K562 (cell line): ENCODE measurements around the gene LRP3. TPM values are rescaled to one million over a fixed set of nuclear protein-coding genes. Genes with fewer than 3 reads are reported as not detected.

ENCODE experiments used
- ATAC-seq: fragments of 200-7000 bp; cut with Tn5 transposase; 3 replicates; pipeline ENCODE4 v1.9.1; 2020; ENCODE audit warnings: moderate library complexity
- BruUV-seq: library from RNA; stranded (reverse); fragments of 400-500 nt; replicated peaks from 2 replicates; lab custom pipeline; 2021; lab: Mats Ljungman, UMichigan
- CTCF ChIA-PET: fragments of 300-600 bp; formaldehyde crosslinking; extraction: SDS; loops from one replicate; lab custom pipeline; 2021; ENCODE audit warnings: low intra/inter-chr PET ratio; lab: Yijun Ruan, JAX
- POLR2A ChIA-PET: fragments of 300-600, 350-650 bp; sonication (Branson Sonifier 250); formaldehyde crosslinking; extraction: SDS; loops from one replicate; lab custom pipeline; 2021; ENCODE audit warnings: antibody characterized with exemption, inconsistent platforms; lab: Yijun Ruan, JAX
- DNase-seq, 4 experiments: peaks; one replicate each; pipeline versions ENCODE4 v3.0.0 to v3.0.0-alpha.2; 2011 to 2018; ENCODE audit warnings: low spot score in 3 of 4, mixed read lengths in 3 of 4; ENCODE audit errors: extremely low read depth in 1 of 4
- FAIRE-seq: peaks from 2 replicates; lab custom pipeline; 2011; peaks lifted over from hg19 to GRCh38; lab: Jason Lieb, UNC
- H2AFZ ChIP-seq: 2 replicates; pipeline ENCODE4 v1.6.0; 2011; ENCODE audit warnings: low read depth, low read length, control low read depth, inconsistent platforms
- H3K27ac ChIP-seq: fragments of 200-600 bp; 3 replicates; pipeline ENCODE4 v1.8.0; 2011; ENCODE audit warnings: low read depth, mild to moderate bottlenecking, control low read depth, inconsistent platforms, low read length, moderate library complexity, mixed read lengths; ENCODE audit errors: extremely low read depth
- H3K27me3 ChIP-seq, 2 experiments: fragments of 300-600 bp in 1 of 2; 2 replicates in 1 of 2; 3 replicates in 1 of 2; pipeline versions ENCODE4 v1.6.0 to v1.8.0; 2011; ENCODE audit warnings: inconsistent platforms in 2 of 2, low read length in 2 of 2, mild to moderate bottlenecking in 1 of 2, mixed read lengths in 1 of 2, moderate library complexity in 1 of 2; ENCODE audit not compliant: control insufficient read depth in 2 of 2, insufficient read depth in 2 of 2
- H3K36me3 ChIP-seq: fragments of 300-600 bp; 3 replicates; pipeline ENCODE4 v1.8.0; 2011; ENCODE audit warnings: mild to moderate bottlenecking, low read length, inconsistent platforms; ENCODE audit not compliant: control insufficient read depth, insufficient read depth
- H3K4me1 ChIP-seq, 2 experiments: fragments of 200-600 bp in 1 of 2; replicated peaks in 1 of 2; 2 replicates in 1 of 2; 3 replicates in 1 of 2; pipeline versions ENCODE4 v1.5.1 to v1.8.0; 2011; ENCODE audit warnings: inconsistent platforms in 2 of 2, low read length in 2 of 2, mild to moderate bottlenecking in 1 of 2, mixed read lengths in 1 of 2, moderate library complexity in 1 of 2; ENCODE audit not compliant: control insufficient read depth in 2 of 2, insufficient read depth in 2 of 2
- H3K4me2 ChIP-seq: 2 replicates; pipeline ENCODE4 v1.6.1; 2011; ENCODE audit warnings: low read length, control low read depth, inconsistent platforms, mixed read lengths; ENCODE audit not compliant: insufficient read depth
- H3K4me3 ChIP-seq: fragments of 200-600 bp; sonication (generic), shearing (Covaris generic); 2 replicates; pipeline ENCODE4 v1.5.1; 2016; ENCODE audit warnings: control low read depth, inconsistent platforms
- H3K79me2 ChIP-seq: fragments of 200-600 bp; 3 replicates; pipeline ENCODE4 v1.8.0; 2011; ENCODE audit warnings: low read length, inconsistent platforms; ENCODE audit not compliant: control insufficient read depth, insufficient read depth
- H3K9ac ChIP-seq, 2 experiments: 2 replicates each; pipeline versions ENCODE4 v1.6.0 to v1.6.1; 2011; ENCODE audit warnings: low read depth in 2 of 2, low read length in 2 of 2, control low read depth in 1 of 2, inconsistent platforms in 1 of 2, mild to moderate bottlenecking in 1 of 2, mixed read lengths in 1 of 2; ENCODE audit not compliant: insufficient read depth in 1 of 2
- H3K9me1 ChIP-seq: one replicate; pipeline ENCODE4 v1.6.0; 2011; ENCODE audit warnings: inconsistent platforms, mild to moderate bottlenecking, low read length, moderate library complexity; ENCODE audit not compliant: control insufficient read depth, insufficient read depth
- H3K9me3 ChIP-seq: replicated peaks from 2 replicates; pipeline ENCODE4 v1.5.1; 2011; ENCODE audit warnings: low read depth, low read length, inconsistent platforms; ENCODE audit not compliant: control insufficient read depth, insufficient read depth
- H4K20me1 ChIP-seq: replicated peaks from 2 replicates; pipeline ENCODE4 v1.6.1; 2011; ENCODE audit warnings: low read length, inconsistent platforms, mixed read lengths; ENCODE audit not compliant: control insufficient read depth, insufficient read depth
- ELF4 ChIP-seq: fragments of 450-650 bp; formaldehyde crosslinking; IDR thresholded peaks from 2 replicates; pipeline ENCODE4 v1.4.0; 2022; ENCODE audit warnings: missing genetic modification characterization
- FOXJ3 ChIP-seq: sonication (generic); formaldehyde crosslinking; IDR thresholded peaks from 2 replicates; pipeline ENCODE4 v1.4.0; 2020; ENCODE audit warnings: mild to moderate bottlenecking, missing genetic modification reagents
- FOXM1 ChIP-seq, 2 experiments: fragments of 450-650 bp in 1 of 2; sonication (generic) in 1 of 2; formaldehyde crosslinking in 1 of 2; IDR thresholded peaks; 2 replicates each; pipeline versions ENCODE4 v1.6.1 to v1.9.0; 2017 to 2022; ENCODE audit warnings: low read depth in 2 of 2, mild to moderate bottlenecking in 2 of 2, missing genetic modification reagents in 1 of 2, moderate library complexity in 1 of 2
- HLTF ChIP-seq: fragments of 450-650 bp; IDR thresholded peaks from 2 replicates; pipeline ENCODE4 v1.6.1; 2016
- MYC ChIP-seq, 2 experiments: fragments of 250-450 bp in 1 of 2; sonication (Bioruptor Pico) in 1 of 2; IDR thresholded peaks; 2 replicates each; pipeline versions ENCODE4 v1.5.1 to v1.6.1; 2012 to 2021; ENCODE audit warnings: low read depth in 2 of 2, borderline replicate concordance in 1 of 2, improper control_type of control experiment in 1 of 2, low read length in 1 of 2, mild to moderate bottlenecking in 1 of 2, moderate library complexity in 1 of 2
- TEAD2 ChIP-seq: fragments of 450-650 bp; IDR thresholded peaks from 2 replicates; pipeline ENCODE4 v1.6.1; 2016; ENCODE audit warnings: missing genetic modification characterization, control low read depth, missing compliant biosample characterization
- XRCC4 ChIP-seq: IDR thresholded peaks from one replicate; pipeline ENCODE4 v1.6.1; 2011; ENCODE audit not compliant: insufficient read depth, insufficient read length; ENCODE audit errors: extremely low read depth
- ZNF143 ChIP-seq: sonication (generic); formaldehyde crosslinking; IDR thresholded peaks from 2 replicates; pipeline ENCODE4 v1.9.0; 2022; ENCODE audit warnings: mild to moderate bottlenecking, missing genetic modification reagents
- WGBS: fragments of 100-300 bp; shearing (Covaris generic); methylation state at CpG from one replicate; pipeline ENCODE4 v1.1.6; 2016; ENCODE audit warnings: low coverage, mixed read lengths; ENCODE audit not compliant: insufficient coverage; ENCODE audit errors: missing lambda C conversion rate; 5-methylcytosine and 5-hydroxymethylcytosine counted together
- in situ Hi-C: fragments of 300-500 bp; cut with MboI; formaldehyde crosslinking; loops from 4 replicates; pipeline ENCODE4 v1.15.0; 2018; ENCODE audit warnings: inconsistent platforms, mixed read lengths
- intact Hi-C: fragments of 100-400 bp; cut with micrococcal nuclease; formaldehyde crosslinking; loops from 2 replicates; pipeline ENCODE4 v1.14.2; 2022
- polyA plus RNA-seq, 8 experiments: library from polyadenylated mRNA; depleted of rRNA in 4 of 8; stranded (reverse) in 5 of 8; unstranded in 3 of 8; fragments of >200 nt; fragmentation: Nextera tagmentation in 2 of 8; fragmentation: Illumina TruSeq in 1 of 8; extraction: Ambion mirVana in 2 of 8; extraction: Trizol in 1 of 8; gene quantifications; 2 replicates each; pipeline versions ENCODE4 v1.2.1 to v1.2.3, GENCODE V29; 2011 to 2014; ENCODE audit warnings: inconsistent platforms in 1 of 8, missing spikeins in 1 of 8
- total RNA-seq, 7 experiments: library from RNA; depleted of rRNA in 6 of 7; stranded (reverse); fragments of >200 nt in 6 of 7; fragmentation: Illumina TruSeq in 2 of 7; extraction: Trizol in 2 of 7; gene quantifications; 2 replicates each; pipeline versions ENCODE4 v1.2.1 to v1.2.3, GENCODE V29; 2011 to 2021; ENCODE audit warnings: low replicate concordance in 1 of 7
- TF ChIP-seq, protein P1 (sequence below): fragments of 250-450 bp; sonication (Bioruptor Pico); IDR thresholded peaks from 2 replicates; pipeline ENCODE4 v1.9.0; 2021; ENCODE audit warnings: mild to moderate bottlenecking, inconsistent platforms
- TF ChIP-seq, protein P2 (sequence below): fragments of 250-450 bp; sonication (Bioruptor Pico); IDR thresholded peaks from 2 replicates; pipeline ENCODE4 v1.4.0; 2020; ENCODE audit warnings: mild to moderate bottlenecking, moderate library complexity, borderline replicate concordance
- TF ChIP-seq, protein P3 (sequence below): fragments of 450-650 bp; formaldehyde crosslinking; IDR thresholded peaks from 2 replicates; pipeline ENCODE4 v1.4.0; 2020; ENCODE audit warnings: mild to moderate bottlenecking, moderate library complexity
- TF ChIP-seq, protein P4 (sequence below): fragments of 450-650 bp; formaldehyde crosslinking; IDR thresholded peaks from 2 replicates; pipeline ENCODE4 v1.4.0; 2020; ENCODE audit warnings: mild to moderate bottlenecking

Gene LRP3
- total and polyA plus RNA-seq, 9 of the 15 experiments (the other 6 are each of a cell fraction or from before 2014, with no cell fraction given): 0.29 TPM; not detected in 8

DNA sequence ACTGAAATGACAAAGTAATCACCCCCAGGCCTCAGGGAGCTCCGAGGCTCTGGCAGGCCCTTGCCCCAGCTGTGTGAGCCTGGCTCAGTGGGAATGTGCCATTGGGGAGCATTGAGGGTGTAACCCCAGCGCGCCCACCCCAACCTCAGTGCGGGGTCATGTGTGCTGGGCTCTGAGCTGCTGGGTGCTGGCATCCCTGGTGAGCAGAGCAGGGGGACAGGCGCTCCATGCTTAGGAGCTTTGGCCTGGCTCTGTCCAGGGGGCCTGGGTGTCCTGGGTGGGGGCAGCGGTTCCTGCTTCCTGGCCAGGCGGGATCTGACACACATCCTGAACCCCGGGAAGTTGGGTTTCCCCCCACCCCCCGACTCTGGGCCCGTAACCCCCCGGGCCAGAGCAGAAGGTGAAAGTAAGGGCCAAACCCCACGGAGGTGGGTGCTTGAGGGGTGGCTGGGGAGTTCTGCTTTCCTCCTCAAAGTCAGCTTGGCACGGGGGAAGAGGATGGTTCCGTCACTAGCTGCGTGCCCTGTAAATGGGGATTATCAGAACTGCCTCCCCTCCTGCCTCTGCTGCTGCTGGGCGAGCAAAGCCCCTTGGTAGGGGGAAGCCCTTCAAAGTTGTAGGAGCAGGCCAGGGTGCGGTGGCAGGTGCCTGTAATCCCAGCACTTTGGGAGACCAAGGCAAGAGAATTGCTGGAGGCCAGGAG, 1.7 kb downstream of the LRP3 start:
- Histone ChIP-seq H3K27ac (no peak overlapping the region), H3K4me1 (no peaks in the 10 kb centered on the region; a peak in 2 of 5 replicates), H4K20me1 (no peaks in the 10 kb centered on the region)
- WGBS: 2% methylated on average over 13 of the region's 17 CpGs
- TF ChIP-seq, protein P1, sequence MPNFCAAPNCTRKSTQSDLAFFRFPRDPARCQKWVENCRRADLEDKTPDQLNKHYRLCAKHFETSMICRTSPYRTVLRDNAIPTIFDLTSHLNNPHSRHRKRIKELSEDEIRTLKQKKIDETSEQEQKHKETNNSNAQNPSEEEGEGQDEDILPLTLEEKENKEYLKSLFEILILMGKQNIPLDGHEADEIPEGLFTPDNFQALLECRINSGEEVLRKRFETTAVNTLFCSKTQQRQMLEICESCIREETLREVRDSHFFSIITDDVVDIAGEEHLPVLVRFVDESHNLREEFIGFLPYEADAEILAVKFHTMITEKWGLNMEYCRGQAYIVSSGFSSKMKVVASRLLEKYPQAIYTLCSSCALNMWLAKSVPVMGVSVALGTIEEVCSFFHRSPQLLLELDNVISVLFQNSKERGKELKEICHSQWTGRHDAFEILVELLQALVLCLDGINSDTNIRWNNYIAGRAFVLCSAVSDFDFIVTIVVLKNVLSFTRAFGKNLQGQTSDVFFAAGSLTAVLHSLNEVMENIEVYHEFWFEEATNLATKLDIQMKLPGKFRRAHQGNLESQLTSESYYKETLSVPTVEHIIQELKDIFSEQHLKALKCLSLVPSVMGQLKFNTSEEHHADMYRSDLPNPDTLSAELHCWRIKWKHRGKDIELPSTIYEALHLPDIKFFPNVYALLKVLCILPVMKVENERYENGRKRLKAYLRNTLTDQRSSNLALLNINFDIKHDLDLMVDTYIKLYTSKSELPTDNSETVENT: no peak
- TF ChIP-seq, protein P2, sequence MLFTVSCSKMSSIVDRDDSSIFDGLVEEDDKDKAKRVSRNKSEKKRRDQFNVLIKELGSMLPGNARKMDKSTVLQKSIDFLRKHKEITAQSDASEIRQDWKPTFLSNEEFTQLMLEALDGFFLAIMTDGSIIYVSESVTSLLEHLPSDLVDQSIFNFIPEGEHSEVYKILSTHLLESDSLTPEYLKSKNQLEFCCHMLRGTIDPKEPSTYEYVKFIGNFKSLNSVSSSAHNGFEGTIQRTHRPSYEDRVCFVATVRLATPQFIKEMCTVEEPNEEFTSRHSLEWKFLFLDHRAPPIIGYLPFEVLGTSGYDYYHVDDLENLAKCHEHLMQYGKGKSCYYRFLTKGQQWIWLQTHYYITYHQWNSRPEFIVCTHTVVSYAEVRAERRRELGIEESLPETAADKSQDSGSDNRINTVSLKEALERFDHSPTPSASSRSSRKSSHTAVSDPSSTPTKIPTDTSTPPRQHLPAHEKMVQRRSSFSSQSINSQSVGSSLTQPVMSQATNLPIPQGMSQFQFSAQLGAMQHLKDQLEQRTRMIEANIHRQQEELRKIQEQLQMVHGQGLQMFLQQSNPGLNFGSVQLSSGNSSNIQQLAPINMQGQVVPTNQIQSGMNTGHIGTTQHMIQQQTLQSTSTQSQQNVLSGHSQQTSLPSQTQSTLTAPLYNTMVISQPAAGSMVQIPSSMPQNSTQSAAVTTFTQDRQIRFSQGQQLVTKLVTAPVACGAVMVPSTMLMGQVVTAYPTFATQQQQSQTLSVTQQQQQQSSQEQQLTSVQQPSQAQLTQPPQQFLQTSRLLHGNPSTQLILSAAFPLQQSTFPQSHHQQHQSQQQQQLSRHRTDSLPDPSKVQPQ (CRISPR knock-in tag): no peak
- no peak for TF ChIP-seq MYC (IDR thresholded peaks at IDR 0.05; ENCODE audit: low read depth, low read length)
- no peak for TF ChIP-seq MYC (CRISPR knock-in tag; IDR thresholded peaks at IDR 0.05; ENCODE audit: borderline replicate concordance, low read depth)
- TF ChIP-seq ELF4: no peak
- no peak for TF ChIP-seq FOXM1 (IDR thresholded peaks at IDR 0.05; ENCODE audit: low read depth)
- TF ChIP-seq FOXM1 (CRISPR knock-in tag; IDR thresholded peaks at IDR 0.05; ENCODE audit: low read depth): no peak
- no peak for TF ChIP-seq HLTF
- no peak for TF ChIP-seq ZNF143 (CRISPR knock-in tag)
- TF ChIP-seq, protein P3, sequence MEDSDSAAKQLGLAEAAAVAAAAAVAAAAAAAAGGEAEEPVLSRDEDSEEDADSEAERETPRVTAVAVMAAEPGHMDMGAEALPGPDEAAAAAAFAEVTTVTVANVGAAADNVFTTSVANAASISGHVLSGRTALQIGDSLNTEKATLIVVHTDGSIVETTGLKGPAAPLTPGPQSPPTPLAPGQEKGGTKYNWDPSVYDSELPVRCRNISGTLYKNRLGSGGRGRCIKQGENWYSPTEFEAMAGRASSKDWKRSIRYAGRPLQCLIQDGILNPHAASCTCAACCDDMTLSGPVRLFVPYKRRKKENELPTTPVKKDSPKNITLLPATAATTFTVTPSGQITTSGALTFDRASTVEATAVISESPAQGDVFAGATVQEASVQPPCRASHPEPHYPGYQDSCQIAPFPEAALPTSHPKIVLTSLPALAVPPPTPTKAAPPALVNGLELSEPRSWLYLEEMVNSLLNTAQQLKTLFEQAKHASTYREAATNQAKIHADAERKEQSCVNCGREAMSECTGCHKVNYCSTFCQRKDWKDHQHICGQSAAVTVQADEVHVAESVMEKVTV: no peak
- TF ChIP-seq, protein P4, sequence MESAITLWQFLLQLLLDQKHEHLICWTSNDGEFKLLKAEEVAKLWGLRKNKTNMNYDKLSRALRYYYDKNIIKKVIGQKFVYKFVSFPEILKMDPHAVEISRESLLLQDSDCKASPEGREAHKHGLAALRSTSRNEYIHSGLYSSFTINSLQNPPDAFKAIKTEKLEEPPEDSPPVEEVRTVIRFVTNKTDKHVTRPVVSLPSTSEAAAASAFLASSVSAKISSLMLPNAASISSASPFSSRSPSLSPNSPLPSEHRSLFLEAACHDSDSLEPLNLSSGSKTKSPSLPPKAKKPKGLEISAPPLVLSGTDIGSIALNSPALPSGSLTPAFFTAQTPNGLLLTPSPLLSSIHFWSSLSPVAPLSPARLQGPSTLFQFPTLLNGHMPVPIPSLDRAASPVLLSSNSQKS (CRISPR knock-in tag): no peak
- no peak for TF ChIP-seq TEAD2 (tag)
- no peak for TF ChIP-seq FOXJ3 (CRISPR knock-in tag)
- TF ChIP-seq XRCC4: no peak
- TF ChIP-seq, all 486 proteins: peak for 0
- BruUV-seq: no TSS peak
- DNase-seq (no peak), FAIRE-seq (no peak), ATAC-seq (no peak)
- in situ Hi-C loops: no loop called here
- ChIA-PET CTCF (no interaction called here), POLR2A (interaction anchor here (0.7 to 1.2 kb wide), 2 partner anchors 11 to 17 kb away, joined by 3 read pairs; no protein-coding TSS in a partner anchor)
- intact Hi-C loops: no loop called here
- Histone ChIP-seq H2AFZ (no peak overlapping the region), H3K79me2 (no peaks in the 10 kb centered on the region), H3K27me3 (peaks cover 0 to 33% of the 10 kb centered on the region in 2 experiments; a peak in 4 of 5 replicates), H3K9me1 (no peaks in the 10 kb centered on the region), H3K36me3 (no peaks in the 10 kb centered on the region), H3K4me2 (no peak overlapping the region), H3K9me3 (no peaks in the 10 kb centered on the region), H3K4me3 (no peak overlapping the region), H3K9ac (no peak overlapping the region)
